ENCODE measurements around the gene DCC.

DCC gene

GRCh38 chr18:52970686-52971085 is 630.7 kb downstream of the DCC start:
- no peaks in the 10 kb centered on the region for H3F3A ChIP-seq (ENCODE audit: low read depth)
- no peaks in the 10 kb centered on the region for H3K9me2 ChIP-seq (replicated peaks; ENCODE audit: low read depth, low read length)
- no peaks in the 10 kb centered on the region for H3K27me3 ChIP-seq (ENCODE audit: insufficient read depth, low read length, poor library complexity, severe bottlenecking)
- H3K9me3 ChIP-seq (ENCODE audit: insufficient read depth, low read depth, low read length): no peaks in the 10 kb centered on the region
- H3K9ac ChIP-seq (ENCODE audit: low read depth, low read length, poor library complexity, severe bottlenecking): no peak overlapping the region
- no peaks in the 10 kb centered on the region for H4K20me1 ChIP-seq (ENCODE audit: insufficient read depth, low read length, poor library complexity, severe bottlenecking)
- H3K4me3 ChIP-seq (ENCODE audit: low read length, poor library complexity, severe bottlenecking): no peak overlapping the region
- H3K4me2 ChIP-seq (ENCODE audit: low read depth, low read length, poor library complexity, severe bottlenecking): no peak overlapping the region
- H2AFZ ChIP-seq (ENCODE audit: low read length): no peak overlapping the region
- TF ChIP-seq EZH2phosphoT487 (IDR thresholded peaks at IDR 0.05; ENCODE audit: borderline replicate concordance): no peak
- no peak for TF ChIP-seq CTCF (conservative IDR thresholded peaks at IDR 0.05; ENCODE audit: low read length)
- H3K36me3 ChIP-seq (ENCODE audit: insufficient read depth, low read length): no peaks in the 10 kb centered on the region
- H3K4me1 ChIP-seq (ENCODE audit: insufficient read depth, low read length, poor library complexity, severe bottlenecking): no peaks in the 10 kb centered on the region
- H3K79me2 ChIP-seq (ENCODE audit: insufficient read depth, low read length): no peaks in the 10 kb centered on the region

GRCh38 chr18:52971097-52971496 is 631.1 kb downstream of the DCC start:
- no peaks in the 10 kb centered on the region for H3K9me2 ChIP-seq (replicated peaks; ENCODE audit: low read depth, low read length)
- H3K4me3 ChIP-seq (ENCODE audit: low read length, poor library complexity, severe bottlenecking): no peak overlapping the region
- H4K20me1 ChIP-seq (ENCODE audit: insufficient read depth, low read length, poor library complexity, severe bottlenecking): no peaks in the 10 kb centered on the region
- no peak overlapping the region for H3K9ac ChIP-seq (ENCODE audit: low read depth, low read length, poor library complexity, severe bottlenecking)
- H3K36me3 ChIP-seq (ENCODE audit: insufficient read depth, low read length): no peaks in the 10 kb centered on the region
- no peaks in the 10 kb centered on the region for H3K79me2 ChIP-seq (ENCODE audit: insufficient read depth, low read length)
- H3K9me3 ChIP-seq (ENCODE audit: insufficient read depth, low read depth, low read length): no peaks in the 10 kb centered on the region
- no peak overlapping the region for H2AFZ ChIP-seq (ENCODE audit: low read length)
- no peaks in the 10 kb centered on the region for H3K27me3 ChIP-seq (ENCODE audit: insufficient read depth, low read length, poor library complexity, severe bottlenecking)
- TF ChIP-seq CTCF (conservative IDR thresholded peaks at IDR 0.05; ENCODE audit: low read length) (no peak), EZH2phosphoT487 (IDR thresholded peaks at IDR 0.05; ENCODE audit: borderline replicate concordance) (no peak)
- H3F3A ChIP-seq (ENCODE audit: low read depth): no peaks in the 10 kb centered on the region
- H3K4me2 ChIP-seq (ENCODE audit: low read depth, low read length, poor library complexity, severe bottlenecking): no peak overlapping the region
- H3K4me1 ChIP-seq (ENCODE audit: insufficient read depth, low read length, poor library complexity, severe bottlenecking): no peaks in the 10 kb centered on the region

GRCh38 chr18:52979892-52980291 is 639.9 kb downstream of the DCC start:
- no peaks in the 10 kb centered on the region for H3K36me3 ChIP-seq (ENCODE audit: insufficient read depth, low read length)
- no peaks in the 10 kb centered on the region for H3K9me3 ChIP-seq (ENCODE audit: insufficient read depth, low read depth, low read length)
- TF ChIP-seq EZH2phosphoT487 (IDR thresholded peaks at IDR 0.05; ENCODE audit: borderline replicate concordance) (no peak), CTCF (conservative IDR thresholded peaks at IDR 0.05; ENCODE audit: low read length) (no peak)
- H3F3A ChIP-seq (ENCODE audit: low read depth): no peaks in the 10 kb centered on the region
- H4K20me1 ChIP-seq (ENCODE audit: insufficient read depth, low read length, poor library complexity, severe bottlenecking): no peaks in the 10 kb centered on the region
- no peak overlapping the region for H3K4me2 ChIP-seq (ENCODE audit: low read depth, low read length, poor library complexity, severe bottlenecking)
- H3K9ac ChIP-seq (ENCODE audit: low read depth, low read length, poor library complexity, severe bottlenecking): no peak overlapping the region
- H3K79me2 ChIP-seq (ENCODE audit: insufficient read depth, low read length): no peaks in the 10 kb centered on the region
- no peak overlapping the region for H3K4me3 ChIP-seq (ENCODE audit: low read length, poor library complexity, severe bottlenecking)
- H3K4me1 ChIP-seq (ENCODE audit: insufficient read depth, low read length, poor library complexity, severe bottlenecking): no peaks in the 10 kb centered on the region
- no peaks in the 10 kb centered on the region for H3K27me3 ChIP-seq (ENCODE audit: insufficient read depth, low read length, poor library complexity, severe bottlenecking)
- no peaks in the 10 kb centered on the region for H3K9me2 ChIP-seq (replicated peaks; ENCODE audit: low read depth, low read length)
- H2AFZ ChIP-seq (ENCODE audit: low read length): no peak overlapping the region

All from Loucy (cell line).